ENCODE data around the gene CDKN2AIPNL.
"Not testable (repeated sequence)": the region's sequence is repeated elsewhere in the genome, so short reads cannot be mapped to it uniquely, and the experiment has no call there.

CDKN2AIPNL gene

DNA sequence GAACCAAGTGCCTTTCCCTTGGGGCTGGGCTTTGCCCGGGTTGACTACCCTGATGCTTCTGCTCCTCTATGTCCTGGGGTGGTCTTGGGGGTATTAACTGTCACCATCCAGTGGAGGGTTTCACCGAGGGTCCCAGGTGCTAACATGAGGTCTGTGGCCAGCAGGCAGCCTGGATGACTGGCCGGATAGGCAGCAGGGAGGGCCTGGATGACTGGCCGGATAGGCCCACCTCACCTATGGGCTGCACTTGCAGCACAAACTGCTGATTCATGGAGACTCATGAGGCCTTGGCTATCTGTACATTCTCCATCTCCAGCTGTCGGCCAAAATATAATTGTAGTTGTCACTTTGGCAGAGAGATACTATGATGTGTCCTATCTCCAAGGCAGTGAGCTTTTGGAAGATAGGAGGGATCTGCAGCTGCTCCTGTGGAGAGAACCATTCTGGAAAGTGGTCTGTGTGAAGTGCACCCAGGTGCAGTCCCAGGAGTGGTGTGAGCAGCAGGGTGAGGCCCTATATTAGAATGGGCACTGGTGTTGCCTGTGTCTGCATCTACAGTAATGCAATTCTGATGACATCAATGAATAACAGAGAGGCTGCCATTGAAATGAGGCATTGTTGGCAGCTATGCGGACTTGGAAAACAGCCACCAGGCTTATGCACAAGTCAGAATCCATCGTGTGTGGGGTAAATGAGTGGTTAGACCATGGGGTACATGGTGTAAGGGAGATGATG is 26.3 kb upstream of the CDKN2AIPNL start:
- no peak for DNase-seq

DNA sequence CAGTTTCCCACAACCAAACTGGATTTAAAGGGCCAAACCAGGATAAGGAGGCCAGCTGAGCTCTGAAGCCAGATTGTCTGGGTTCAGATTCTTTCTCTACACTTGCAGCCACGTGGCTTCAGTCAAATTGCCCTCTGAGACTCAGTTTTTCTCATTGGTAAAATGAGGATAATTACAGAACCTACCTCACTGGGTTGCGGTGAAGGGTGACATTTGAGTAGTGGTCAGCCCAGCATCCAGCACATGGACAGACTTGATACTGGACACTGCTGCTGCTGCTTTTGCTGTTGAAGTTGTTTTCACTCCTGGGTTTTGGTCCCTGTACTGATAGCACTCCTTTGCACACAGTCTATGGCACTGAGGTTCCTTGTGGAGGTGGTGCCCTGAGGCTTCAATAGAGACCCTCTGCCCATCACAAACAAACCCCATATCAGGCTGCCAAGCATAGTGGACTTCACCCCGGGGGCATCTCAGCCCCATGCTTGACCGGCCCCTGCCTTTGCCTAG is 25.7 kb upstream of the CDKN2AIPNL start:
- DNase-seq, result no peak

DNA sequence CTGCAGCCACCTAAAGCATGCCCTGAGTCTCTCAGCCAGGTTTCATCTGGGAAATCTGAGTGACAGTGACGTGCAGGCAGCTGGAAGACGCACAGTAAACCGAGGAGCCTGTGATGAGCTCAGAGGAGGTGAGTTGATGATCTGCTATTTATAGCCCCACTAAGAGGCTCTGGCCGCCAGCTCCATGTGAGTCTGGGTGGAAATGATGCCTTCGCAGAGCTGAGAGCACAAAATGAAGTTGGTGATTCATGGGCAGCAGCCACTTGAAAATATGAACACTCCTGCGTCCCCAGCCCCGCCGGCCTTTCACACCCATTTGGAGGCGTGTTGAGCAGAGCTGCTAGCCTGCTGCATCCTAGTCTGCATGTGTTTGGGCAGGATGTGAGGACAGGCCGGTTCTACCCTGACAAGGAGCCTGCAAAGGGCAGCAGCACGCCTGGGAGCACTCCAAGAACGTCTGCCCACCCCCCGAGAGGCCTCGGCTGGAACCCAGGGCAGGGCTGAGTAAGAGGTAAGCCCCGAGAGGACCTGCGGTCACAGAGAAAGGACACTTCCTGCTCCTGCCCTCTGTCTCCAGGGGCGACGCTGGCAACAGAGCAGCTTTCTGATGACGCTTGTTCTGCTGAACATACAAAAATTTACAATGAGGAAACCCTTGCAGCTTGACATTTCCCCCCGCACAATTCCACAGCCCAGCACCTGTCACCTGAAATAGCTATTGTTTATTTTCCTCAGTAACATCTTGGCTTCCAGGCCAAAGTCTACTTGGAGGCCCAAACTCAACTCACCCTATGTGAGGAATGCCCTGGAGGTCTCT is 25.1 kb upstream of the CDKN2AIPNL start:
- peak; percentile 65 for DNase-seq

DNA sequence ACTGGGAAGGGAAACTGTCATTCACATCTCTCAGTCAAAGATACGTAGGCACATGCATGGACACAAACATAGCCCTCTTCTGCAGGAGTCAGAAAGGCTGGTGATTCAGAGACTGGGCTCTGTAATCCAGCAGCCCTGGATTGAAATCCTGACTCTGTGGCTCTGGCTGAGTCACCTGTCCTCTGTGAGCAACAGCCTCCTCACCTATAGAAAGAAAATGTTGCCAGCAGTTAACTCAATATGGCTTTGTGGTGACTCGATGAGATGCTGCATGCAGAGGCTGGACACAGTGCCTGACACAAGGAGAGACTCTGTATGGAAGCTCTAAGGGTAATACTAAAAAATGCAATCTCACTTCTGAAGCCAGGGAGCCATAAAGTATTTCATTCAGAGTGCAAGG is 23.9 kb upstream of the CDKN2AIPNL start:
- no peak for DNase-seq

DNA sequence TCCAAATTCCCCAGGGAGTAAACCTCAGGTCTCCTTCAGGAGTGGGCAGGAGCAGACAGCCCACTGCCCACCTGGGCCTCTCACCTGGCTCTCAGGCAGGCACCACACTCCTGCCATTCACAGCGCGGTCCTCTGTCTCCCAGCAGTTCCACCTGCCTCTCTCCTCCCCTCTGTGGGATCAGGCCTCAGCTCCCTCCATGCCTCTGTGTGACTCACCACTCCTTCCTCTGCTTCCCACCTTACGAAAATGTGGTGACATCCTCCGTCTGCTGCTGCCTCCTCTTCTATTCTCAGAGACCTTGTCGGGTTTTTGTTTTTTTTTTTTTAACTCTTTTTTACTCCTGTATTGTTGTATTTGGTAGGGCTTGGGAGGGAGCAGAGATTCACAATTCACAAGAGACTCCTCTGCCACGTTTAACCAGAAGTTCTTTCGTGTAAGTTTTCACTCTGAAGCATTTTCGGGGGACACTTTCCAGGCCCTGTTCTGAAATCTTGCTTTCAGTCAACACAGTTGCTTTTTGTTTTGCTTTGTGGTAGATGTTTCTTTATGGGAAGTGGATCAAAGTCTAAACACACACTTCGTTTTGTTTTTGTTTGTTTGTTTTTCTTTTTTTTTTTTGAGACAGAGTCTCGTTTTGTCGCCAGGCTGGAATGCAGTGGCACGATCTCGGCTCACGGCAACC is 21.1 kb upstream of the CDKN2AIPNL start:
- no peak for DNase-seq

DNA sequence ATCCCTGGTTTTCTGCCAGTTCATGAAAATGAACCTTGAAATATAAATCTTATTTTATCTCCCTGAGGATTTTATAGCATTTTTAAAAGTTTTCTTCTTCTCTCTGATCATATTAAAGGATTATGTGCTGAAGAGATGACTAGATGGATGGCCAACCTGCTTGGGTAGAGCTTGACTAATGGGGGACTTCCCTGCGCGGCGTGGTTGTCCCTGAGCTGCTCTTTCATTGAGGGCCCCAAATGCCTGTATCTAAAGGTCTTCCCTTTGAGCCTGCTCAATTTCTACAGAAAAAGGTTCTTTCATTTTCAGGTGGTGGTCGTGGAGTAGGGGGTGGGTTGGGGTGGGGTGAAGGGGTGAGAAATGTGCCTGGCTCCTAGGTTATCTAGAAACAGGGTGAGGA is 20.5 kb upstream of the CDKN2AIPNL start:
- DNase-seq, result no peak

DNA sequence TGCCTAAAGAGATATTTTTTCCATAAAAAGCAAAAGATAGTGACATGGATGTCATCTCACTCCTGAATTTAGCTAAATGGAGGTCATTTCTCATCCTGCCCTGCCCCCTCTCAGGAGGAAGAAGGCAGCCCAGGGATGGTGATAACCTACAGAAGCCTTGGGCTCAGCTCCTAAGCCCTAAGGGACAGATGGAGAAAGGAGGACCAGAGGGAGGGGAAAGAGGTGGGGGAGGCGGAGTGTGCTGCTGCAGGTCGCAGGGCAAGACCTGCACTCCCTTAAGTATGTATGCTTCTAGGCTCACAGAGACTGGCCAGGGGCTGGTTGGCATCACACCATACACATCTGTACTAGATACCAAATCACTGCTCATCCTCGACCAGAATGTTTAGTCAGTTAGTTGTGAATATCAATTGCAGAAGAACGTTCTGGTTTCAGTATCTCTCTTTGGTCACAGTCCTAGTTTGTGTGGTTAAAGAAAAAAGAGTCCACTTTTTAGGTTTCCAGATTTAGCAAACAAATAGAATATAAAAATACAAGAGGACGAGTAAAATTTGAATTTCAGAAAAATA is 18.4 kb upstream of the CDKN2AIPNL start:
- no peak for DNase-seq

DNA sequence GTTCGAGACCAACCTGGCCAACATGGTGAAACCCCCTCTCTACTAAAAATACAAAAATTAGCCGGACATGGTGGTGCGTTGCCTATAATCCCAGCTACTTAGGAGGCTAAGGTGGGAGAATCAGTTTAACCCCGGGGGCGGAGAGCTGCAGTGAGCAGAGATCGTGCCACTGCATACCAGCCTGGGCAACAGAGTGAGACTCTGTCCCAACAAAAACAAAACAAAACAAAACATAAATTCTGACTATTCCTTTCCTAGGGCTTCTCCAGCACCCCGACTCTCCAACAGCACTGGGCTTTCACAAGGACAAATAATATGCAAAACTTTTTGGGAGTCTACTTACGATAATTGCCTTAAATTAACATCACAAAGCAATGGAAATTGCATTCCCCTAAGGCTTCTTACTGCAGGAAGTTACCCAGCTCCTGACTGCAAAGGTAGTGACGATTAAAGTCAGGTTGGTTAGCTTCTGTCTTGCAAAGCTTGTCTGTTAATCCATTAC is 15.9 kb upstream of the CDKN2AIPNL start:
- DNase-seq, result no peak

DNA sequence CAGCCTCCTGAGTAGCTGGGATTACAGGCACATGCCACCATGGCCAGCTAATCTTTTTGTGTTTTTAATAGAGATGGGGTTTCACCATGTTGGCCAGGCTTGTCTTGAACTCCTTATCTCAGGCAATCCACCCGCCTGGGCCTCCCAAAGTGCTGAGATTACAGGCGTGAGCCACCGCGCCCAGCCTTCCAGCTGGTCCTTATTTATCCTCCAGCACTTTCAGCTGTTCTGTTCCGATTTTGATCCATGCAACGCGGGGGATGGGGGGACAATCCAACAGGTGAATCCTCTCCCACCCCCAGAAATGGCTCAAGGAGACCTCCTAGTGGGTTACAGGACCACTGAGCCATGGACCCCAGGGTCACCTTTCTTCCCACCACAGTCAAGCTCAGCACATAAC is 14.7 kb upstream of the CDKN2AIPNL start:
- DNase-seq, result no peak

DNA sequence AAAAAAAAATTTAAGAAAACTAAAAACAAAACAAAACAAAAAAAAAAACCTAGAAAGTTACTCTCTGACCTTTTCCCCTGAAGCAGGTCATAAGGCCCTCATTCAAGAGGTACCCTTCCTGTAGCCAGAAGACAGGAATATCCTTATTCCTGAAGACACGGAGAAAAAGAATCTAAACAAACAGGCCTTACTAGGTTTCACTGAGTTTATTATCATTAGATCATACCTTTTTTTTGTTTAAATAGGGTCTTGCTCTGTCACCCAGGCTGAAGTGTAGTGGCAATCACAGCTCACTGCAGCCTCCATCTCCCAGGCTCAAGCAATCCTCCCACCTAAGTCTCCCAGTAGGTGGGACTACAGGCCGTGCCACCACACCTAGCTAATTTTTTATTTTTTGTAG is 11.7 kb upstream of the CDKN2AIPNL start:
- no peak for DNase-seq

DNA sequence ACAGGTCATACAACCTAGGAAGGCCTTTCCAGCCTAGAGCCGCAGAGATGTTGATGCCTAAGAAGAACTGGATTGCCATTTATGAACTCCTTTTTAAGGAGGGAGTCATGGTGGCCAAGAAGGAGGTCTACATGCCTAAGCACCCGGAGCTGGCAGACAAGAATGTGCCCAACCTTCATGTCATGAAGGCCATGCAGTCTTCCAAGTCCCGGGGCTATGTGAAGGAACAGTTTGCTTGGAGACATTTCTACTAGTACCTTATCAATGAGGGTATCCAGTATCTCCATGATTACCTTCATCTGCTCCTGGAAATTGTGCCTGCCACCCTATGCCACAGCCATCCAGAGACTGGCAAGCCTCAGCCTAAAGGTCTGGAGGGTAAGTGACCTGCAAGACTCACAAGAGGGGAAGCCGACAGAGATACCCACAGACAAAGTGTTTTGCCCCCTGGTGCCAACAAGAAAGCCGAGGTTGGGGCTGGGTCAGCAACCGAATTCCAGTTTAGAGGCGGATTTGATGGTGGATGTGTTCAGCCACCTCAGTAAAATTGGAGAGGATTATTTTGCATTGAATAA is 11.2 kb upstream of the CDKN2AIPNL start:
- no peak for DNase-seq

DNA sequence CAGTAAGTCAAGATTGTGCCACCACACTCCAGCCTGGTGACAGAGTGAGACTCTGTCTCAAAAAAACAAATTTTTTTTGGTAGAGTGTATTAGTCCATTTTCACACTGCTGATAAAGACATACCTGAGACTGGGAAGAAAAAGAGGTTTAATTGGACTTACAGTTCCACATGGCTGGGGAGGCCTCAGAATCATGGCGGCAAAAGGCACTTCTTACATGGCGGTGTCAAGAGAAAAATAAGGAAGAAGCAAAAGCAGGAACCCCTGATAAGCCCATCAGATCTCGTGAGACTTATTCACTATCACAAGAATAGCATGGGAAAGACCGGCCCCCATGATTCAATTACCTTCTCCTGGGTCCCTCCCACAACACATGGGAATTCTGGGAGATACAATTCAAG is 9.4 kb upstream of the CDKN2AIPNL start:
- DNase-seq, result not testable (repeated sequence)

DNA sequence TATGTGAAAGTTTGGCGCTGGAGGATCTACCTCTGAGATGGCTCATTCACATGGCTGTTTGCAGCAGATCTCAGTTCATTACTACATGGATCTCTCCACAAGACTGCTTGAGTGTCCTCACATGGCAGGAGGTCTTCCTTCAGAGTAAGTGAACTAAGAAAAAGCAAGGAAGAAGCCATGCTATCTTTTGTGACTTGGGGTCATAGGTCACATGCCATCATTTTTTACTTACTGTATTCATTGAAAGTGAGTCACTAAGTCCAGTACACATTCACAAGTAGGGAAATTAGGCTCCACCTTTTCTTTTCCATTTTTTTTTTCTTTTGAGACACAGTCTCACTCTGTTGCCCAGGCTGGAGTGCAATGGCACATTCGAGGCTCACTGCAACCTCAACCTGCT is 8.7 kb upstream of the CDKN2AIPNL start:
- DNase-seq, result no peak

DNA sequence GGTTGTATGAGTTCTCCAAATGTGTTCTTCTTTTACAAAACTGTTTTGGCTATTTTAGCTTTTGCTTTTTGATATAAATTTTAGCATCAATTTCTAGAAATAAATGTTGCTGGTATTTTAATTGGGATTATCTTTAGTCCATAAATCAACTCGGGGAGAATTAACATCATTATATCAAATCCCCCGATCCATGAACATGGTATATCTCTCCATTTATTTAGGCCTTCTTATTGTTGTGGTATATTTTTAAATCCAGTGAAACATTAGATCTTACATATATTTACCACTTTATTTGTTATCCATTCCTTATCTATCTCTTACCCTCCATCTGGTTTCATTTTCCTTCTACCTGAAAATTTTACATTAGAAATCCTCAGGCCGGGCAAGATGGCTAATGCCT is 7.3 kb upstream of the CDKN2AIPNL start:
- no peak for DNase-seq

DNA sequence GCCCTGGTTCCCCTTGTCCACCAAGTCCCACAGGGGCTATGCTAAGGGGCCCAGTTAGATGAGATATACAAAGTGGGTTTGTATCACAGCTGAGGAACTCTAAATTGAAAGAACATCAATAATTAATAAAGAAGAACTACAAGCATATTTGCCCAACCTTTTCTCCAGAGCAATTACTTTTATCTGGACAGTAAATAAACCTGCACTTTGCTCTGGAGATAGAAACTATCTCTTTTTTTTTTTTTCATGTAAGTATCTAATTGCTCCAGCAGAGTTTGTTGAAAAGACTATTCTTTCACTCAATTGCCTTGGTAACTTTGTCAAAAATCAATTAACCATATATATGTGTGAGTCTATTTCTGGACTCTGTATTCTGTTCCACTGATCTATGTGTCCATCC is 6.0 kb upstream of the CDKN2AIPNL start:
- DNase-seq, result no peak

DNA sequence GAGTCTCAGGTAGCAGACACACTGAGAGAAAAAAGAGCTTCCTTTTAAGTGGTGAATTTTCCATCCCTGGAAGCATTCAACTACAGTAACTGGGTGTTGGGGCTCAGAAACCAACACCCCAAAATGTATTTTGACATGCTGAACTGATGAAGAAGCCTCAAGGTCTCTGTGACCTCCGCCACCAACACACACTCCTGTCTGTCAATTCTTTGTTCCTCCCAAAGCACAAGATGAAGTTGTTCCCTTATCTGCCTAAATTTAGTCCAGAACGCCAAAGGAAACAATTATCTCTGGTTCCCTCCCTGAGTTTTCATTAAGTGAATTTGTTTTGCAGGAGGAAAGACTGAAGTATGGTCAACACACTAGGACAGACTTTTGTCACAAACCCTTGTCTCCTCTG is 1.4 kb upstream of the CDKN2AIPNL start:
- DNase-seq, result no peak

DNA sequence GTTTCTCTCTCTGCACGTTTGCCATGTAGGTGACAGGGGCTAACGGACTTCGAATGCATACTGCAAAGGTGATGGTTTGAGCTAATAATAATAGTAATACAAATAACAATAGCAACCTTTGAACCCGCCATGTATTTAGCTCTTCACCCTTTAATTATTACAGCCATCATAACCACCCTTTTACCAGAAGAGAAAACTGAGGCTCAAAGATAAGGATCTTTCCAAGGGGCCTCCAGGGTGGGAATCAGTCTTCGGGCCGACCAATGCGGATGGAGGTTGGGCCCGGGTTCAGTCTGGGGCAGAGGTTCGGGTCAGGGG is 494 bp downstream of the CDKN2AIPNL start:
- no peak for DNase-seq

DNA sequence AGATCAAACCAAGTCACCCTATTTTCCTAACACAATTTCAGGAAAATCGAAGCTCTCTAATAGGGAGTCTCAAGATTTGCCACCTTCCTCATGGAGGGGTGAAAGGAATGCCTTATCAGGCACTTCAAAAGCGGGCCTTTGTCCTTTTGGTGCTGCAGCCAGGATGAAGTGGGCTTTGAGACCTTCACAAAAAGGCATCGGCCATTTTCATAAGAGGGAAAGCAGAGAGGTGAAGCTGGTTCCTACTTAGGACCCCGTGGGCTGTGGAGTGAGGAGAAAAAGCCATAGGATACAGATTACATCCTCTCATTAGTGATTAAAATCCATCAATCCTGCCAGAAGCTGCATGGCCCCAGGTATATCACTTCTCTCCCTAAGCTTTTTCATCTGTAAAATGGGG is 859 bp downstream of the CDKN2AIPNL start:
- DNase-seq, result no peak

DNA sequence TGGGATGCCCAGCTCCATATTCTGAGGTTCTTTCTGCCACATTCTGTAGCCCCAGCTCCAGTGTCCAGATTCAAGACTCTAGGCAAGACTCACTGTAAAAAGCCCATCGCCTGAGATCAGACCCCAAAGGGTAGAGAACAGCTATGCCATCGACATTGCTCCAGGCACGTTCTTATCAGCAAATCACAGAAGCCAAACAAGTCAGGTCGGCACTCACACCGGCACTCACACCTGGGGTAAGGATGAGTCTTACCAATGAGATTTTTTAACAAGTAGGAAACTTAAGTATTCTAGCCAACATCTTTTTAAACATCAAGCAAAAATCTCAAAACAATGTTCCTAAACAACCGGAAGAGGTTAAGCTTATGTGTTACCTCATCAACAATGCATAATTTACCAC is 2.4 kb downstream of the CDKN2AIPNL start:
- DNase-seq, result no peak

DNA sequence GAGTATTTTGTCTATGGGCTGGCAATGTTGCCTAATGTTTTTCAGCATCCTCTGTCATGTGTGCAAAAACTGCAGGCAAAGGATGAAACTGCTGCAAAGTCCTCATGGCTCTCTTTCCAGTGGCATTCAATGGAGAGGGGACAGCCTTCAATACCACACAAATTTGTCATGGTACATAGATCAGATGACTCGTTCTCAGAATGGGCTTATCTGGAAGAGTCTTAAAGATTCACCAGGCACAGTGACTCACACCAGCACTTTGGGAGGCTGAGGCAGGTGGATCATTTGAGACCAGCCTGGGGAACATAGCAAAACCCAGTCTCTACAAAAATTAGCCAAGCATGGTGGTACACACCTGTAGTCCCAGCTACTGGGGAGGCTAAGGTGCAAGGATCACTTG is 5.3 kb downstream of the CDKN2AIPNL start:
- peak; percentile 25 for DNase-seq

DNA sequence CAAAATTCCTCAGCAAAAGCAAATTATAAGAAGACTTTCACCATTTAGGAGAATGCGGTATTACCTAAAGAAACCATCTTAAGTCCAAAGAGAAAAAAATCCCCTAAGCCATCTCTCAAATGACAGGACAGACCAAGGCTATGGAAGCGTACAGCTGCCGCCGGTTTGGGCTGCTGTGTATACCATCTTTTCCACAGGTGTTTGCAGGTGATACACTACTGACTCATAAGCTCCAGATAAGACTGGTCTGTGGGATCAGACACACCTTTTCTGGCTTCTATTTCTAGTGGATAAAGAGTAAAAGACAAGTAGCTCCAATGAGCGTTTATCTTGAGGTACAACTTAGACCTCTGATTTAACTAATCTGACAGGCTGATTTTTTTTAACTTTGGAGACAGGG is 7.7 kb downstream of the CDKN2AIPNL start:
- DNase-seq, result no peak

DNA sequence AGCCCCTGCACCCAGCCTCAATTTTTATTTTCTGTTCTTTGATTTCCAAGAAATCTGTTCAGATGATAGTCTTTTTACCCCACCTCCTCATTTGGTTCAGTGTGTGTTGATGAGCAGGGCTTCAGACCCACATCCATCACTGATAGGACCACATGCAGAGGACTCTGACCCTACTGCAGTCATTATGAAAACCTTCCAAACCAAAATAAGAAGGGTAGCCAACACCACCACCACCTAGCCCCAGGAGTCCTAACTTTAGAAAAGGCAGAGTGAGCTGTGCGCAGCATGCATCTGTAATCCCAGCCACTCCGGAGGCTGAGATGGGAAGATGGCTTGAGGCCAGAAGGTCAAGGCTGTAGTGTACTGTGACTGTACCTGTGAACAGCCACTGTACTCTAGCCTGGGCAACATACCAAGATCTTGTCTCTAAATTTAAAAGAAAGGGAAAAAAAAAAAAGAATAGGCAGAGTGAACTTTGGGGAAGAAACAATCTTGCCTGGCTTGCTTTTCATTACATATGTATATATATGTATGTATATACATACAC is 13.0 kb downstream of the CDKN2AIPNL start:
- DNase-seq, result no peak

DNA sequence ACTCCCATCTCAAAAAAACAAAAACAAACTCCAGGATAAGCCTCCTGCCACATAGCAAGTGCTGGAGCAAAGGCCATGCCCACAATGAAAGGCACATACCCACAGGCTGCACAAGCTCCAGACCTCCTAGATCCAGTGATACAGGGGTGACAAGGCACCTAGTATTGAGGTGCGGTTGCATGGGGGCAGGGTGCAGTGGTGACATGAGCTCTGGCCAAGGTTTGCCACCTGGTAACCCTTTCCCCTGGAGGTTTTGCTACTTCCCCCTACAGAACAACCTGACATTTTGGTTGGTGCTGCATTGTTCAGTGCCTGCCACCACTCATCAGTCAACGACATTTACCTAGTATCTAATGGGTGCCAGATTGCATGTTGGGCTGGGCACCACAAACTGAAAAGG is 14.5 kb downstream of the CDKN2AIPNL start:
- no peak for DNase-seq

All from activated CD4-positive, alpha-beta T cell treated with anti-CD3 and anti-CD28 coated beads, Interleukin-10, Interleukin-2, amounts not matched to agents 100 ng/mL and 50 ng/mL, durations not matched to agents 16 hours and 8 hours (primary cell).